Activated CD8-positive, alpha-beta memory T cell treated with anti-CD3 and anti-CD28 coated beads, Interleukin-2, amount 50 U/mL, for 4 hours (primary cell): ENCODE measurements around the gene ZNF423.
A peak's percentile ranks its signal among the peaks of the same experiment; 100 is the strongest.

ENCODE experiments used
- DNase-seq: peaks from one replicate; pipeline ENCODE4 v3.0.0-alpha.2; 2020

The ZNF423 gene

DNA sequence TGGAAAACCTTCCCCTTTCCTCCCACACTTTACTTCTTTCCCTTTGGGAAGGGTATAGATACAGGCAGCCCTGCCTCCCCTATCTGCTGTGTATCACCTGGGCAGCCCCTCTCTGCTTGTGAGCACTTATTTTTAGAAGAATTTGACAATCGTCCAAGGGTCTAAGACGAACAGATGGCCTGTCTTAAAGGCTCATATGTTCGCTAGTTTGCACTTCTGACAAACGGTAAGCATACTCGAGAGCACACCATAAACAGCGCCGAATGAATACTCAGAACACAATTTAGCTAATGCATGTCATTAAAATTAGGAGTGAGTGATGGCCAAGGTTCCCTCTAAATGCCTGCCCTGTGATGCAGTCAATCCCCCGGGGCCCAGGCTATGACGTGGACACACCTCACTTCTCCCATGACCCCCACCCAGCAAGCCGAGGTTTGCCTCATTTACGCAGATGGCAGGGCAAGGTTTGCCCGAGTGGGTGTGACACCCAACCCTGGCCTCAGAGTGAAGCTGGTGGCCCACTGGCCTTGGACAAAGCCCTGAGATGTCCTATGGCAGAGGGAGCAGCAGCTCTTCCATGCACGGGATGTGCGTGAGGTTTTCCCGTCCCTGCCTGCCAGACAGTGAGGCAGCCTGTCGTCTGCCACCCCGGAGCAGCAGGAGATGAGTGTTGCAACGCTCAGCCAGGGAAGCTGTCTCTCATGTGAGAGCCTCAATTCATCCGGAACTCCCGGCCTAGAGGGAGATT is 357.1 kb downstream of the ZNF423 start:
- DNase-seq = no peak

DNA sequence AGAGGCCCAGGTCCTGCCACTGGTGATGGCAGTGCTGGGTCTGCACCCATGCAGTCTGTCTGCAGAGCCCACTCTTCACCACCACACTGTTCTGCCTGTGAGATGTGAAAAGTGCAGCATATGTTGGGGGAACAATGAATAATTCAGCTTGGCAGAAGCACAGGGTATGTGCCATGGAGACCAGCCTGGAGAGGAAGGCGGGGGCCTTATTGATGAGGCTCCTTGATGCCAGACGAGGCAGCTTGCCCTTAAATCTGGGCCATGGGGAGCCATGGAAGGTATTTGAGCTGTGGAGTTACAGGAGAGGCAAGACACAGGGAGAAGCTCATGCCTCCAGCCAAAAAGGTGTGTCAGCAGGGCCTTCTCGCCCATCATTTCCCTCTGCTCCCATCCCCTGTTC is 357.6 kb downstream of the ZNF423 start:
- DNase-seq = no peak

DNA sequence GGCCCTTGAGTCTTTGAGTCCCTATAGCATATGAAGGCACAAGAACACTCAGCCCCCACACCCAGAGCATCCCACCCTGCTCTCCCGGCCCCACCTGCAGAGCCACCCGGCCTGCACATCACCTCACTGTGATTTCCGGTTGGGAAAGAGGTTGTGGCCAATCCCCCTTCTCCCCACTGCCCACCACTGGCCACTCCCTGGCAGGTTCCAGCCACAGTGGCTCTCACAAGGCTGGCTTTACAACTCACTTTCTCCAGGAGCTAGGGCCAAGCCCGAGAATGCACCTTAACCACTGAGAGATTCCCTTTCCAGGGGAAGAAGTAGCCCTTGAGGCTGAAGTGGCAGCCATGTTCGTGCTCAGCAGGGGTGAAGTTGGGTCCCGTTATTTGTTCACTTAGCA is 358.4 kb downstream of the ZNF423 start:
- DNase-seq = no peak

DNA sequence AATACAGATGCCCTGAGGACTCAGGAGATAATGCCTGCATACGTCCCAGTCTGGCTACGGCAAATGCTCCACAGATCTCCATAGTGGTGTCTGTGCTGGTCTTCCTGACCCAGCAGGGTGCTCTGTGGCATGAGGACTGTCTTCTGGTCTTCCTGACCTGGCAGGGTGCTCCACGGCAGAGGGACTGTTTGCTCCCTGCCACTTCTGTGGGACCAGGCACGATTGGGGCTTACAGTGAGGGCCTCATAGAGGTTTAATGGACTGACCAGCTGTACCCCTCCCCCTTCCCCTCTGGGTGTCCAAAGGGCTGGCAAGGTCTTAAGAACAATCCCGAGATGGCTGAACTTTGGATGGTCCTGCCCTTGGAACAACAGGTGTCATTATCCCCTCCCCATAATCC is 359.3 kb downstream of the ZNF423 start:
- no peak for DNase-seq

DNA sequence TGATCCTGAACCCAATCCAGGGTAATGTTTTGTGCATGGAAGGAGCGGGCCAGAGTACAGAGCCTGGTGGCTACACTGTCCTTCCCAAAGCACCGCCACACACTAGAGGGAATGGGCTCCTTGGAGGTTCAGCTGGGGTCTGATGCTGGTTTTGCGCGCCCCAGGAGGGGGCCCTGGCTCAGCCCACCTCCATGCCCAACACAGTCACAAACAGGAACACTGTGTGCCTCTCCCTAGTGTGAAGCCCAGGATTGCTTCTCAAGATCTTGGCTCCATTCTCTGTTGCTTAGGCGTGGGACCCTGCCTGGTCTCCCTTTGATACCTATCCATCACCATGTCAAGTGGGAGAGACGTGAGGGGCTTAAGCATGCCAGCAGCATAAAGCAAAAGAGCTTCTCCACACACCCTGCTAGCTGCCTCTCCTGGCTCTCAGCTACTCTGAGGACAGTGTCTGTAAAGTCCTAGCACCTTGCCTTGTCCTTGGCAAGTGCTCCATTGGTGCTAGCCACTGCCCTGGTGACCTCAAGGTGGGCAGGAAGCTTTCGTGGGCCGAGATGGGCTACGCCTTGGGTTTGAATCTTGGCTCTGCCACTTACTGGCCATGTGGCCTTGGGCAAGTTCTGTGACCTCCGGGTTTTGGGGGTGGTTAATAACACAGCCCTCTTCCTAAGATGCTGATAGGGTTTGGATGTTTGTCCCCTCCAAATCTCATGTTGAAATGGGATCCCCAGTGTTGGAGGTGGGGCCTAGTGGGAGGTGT is 360.1 kb downstream of the ZNF423 start:
- DNase-seq = no peak

DNA sequence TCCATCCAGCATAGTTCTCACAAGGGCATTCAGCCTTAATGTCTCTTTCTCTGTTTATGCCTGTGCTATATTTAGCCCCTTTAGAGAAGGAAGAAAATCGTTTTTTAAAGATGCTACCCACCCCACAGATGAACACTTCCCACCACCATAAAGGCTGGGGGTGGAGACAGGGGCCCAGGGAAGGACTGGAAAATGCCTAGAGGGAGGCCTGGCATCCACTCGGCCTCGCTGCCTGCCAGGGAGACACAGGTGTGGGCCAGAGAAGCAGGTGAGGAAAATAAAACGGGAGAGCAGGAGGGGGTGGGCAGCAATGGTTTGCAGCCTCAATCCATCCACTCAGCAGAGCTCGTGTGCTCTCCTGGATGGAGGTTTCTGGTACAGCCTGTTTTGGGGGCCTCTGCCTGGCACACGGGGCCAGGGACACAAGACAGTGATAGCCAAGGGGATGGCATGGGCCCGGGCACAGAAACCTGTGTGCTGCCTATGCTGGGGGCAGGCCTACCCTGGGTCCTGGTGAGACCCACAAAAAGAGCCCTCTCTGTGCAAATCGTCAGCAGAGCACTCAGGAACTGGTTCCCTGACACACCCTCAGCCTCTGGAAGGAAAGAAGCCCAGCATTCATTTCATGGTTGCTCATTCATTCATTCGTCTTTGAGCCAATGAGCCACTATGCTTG is 360.9 kb downstream of the ZNF423 start:
- DNase-seq = no peak

DNA sequence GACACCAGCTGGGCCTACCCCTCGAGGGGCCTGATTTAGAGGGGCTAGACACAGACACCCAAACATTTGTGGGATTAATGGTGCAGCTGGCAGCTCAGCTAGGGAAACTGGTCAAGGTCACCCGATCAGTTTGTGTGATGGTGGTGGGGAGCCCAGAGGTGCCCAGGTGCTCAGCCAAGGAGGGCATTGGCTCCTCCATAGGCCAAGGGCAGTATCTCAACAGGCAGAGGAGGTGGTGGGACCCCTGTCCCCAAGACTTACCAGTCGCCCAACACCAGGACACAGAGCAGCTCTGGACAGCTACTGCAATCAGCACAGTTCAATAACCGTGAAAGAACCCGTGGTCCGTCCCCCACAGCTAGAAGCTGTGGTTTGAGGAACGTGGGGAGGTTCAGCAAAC is 361.4 kb downstream of the ZNF423 start:
- no peak for DNase-seq

DNA sequence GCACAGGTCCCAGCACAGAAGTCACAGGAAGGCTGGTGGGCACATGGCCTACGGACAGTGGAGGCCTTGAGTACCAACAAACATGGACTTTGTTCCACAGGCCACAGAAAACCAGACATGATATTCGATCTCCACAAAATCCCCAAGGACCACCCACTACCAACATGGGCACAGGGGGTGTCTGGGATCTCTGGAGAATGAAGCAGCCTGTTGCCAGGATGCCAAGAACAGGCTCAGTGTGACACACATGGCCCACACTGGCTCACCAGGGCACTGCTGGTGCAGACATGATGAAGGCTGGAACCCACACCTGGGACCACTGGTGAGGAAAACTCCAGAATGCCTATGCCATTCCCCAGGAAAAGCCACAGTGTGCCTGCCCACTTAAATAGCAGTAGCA is 362.1 kb downstream of the ZNF423 start:
- no peak for DNase-seq

DNA sequence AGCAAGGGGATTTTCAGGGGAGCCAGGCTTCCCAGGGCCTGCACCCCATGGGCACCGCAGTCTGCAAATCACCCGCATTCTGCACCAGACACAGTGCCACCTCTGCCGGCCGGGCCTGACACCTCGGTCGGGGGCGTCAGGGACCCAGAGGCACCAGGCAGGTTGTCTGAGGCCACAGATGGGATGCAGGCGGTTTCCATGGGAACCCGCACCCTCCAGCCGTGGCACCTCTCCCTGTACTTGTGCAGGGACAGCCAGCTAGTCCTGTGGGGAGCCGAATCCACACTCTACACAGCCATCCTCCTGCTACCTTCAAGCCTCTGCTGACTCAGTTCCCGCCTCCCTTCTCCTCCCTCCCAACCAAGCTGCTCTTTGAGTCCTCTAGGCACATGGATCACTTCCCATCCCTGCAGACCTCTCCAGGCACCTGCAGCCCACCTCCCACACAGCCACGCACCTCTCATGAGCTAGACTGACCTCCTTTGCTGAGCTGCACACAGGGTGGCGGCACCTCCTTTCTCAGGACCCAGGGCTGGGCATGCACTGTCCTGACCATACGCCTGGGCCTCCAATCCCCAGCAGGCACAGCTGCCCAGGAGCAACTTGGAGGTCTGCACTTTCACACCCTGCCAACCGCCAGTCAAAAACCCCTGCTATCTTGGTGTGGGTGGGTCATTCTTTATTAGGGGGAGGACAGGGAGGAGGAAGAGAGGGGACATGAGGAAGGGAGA is 362.9 kb downstream of the ZNF423 start:
- DNase-seq = no peak

DNA sequence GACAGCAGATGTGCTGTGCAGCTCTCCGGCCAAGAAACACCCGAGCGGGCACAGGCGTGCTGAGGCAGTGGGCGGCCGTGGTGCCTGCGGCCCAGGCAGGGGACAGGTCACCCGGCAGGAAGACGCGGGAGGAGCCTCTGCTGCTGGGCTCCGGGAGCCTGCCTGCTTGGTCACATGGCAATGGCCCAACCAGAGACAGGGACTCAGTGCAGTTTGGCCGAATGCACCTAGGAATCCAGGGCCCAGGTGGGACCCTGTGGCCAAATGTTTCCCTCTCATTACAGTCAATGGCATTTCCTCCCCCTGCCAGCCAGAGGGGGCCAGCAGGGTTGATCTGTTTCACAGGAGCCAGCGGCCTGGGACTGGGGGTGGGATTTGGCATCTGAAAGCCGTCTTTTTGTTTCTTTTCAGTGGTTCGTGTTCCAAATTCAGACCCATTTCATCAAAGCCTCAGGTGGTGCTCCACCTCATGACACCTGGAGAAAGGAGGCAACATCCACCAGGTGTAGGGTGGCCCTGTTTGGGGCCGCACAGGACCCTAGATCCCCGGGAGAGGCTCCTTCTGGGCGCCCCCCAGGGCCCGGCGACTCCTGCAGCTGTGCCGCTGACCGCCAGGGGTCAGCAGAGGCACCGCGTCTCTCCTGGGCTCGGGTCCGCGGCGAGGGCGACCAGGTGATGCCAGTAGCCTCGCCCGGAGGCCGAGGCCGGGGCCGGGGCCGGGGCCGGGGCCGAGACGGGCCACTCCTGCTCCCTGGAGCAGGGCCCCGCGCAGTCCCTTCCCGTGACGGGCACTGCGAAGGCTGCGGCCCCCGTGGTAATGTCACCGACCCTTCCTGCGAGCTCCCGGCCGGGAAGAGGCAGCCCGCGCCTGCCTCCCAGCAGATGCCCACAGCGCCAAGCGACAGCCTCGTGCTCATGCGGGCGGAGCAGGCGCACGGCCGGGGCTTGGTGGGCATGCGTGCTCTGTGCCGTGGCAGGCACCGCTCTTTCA is 363.8 kb downstream of the ZNF423 start:
- peak; percentile 50 for DNase-seq

DNA sequence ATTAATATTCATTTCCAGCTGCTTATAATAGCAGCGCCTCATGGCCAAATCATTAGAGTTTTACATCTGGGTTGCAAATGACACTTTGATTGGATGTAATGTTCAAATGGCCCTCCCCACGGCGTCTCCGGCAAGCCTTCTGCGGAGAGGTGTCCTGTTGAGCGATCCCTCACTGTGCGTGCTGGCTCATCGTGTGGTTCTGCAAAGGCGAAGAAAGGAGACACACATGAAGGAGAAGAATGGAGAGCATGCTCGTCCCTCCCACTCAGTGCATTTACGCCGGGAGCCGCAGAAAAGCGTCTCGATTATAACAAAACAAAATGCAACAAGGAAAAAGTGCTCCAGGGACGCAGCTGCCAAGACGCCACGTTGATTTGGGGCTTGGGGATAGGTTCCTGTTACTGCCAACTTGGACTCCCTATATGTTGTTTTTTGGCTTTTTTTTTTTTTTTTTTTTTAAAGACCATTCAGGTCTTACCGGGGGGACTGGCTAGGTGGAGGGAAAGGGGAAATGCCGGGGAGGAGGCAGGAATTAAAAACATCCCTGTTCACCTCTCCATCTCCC is 364.7 kb downstream of the ZNF423 start:
- no peak for DNase-seq

DNA sequence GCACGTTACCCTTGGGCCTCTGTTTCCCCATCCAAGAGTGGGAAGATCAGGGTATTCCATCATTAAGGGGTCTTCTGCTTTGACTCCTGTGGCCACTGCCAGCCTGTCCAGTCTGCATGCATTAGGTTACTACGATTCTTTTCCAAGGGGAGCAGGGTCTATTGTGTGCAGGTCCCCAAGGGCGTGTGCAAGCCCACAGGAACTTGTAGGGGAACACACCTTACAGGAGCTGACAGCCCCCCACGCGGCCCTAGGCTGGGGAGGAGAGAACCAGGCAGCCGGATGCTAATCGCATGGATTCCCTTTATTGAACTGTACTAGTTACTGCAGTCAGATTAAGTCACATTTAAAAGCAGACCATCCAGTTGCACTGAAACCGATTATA is 365.6 kb downstream of the ZNF423 start:
- no peak for DNase-seq

DNA sequence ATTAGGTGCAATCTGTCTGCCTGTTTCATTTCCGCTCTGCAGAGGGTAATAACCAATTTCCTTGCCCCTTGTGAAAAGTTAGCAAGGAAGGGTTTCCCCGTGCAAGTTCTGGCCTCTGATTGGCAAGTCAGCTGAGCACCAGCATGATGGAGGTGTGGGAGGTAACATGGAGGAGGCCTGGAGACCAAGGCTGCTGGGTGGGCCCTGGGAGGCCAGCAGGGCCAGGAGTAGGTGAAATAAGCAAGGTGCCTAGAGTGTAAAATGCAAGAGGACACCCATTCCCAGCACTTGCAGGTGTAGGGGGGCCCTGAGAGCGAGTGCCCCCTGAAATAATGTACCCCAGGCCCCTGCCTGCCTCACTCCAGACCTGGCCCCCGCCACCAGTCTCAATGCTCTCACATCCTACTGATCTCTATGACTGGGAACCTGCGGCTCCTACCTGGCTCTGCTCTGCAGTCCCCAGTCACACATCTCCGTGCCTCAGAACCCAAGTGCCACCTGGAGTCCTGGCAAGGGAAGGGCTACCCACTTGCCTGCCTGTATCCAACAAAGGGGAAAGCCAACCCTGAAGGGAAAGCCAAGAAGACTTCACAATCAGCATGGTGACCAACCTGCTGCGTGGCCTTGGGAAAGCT is 366.1 kb downstream of the ZNF423 start:
- no peak for DNase-seq

DNA sequence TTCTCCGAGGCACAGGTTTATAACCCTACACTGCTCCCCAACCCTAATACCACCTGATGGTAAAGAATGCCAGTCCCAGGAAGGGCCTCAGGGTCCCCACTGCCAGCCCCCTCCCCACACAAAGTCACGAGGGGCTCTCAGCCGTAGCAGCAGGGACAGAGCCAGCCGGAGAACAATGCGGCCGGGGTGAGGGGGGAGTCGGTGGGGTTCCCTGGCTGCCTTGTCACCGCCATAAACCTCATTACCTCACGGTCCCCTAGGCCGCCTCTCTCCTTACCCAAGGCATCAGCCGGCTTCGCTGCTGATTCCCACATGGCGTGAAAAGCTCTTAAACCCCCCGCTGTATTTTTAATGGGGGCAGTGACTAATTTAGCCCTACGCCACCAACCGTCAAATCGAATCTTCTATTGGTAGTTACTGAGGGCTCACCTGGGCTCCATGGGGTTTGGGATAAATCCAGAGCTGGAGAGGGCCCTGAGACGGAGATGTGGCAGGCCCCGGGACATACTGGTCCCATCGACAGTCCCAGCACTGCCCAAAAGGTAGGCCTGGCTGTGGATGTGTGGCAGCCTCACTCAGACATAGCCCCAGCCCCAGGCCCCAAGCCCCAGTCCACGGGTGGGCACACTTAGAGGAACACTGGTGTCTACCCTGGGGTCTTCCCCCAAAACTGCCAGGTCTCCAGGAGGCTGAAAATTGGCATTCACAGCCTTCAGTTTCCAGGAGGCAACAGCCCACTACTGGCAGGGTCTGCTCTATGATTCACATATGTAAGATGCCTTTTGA is 367.0 kb downstream of the ZNF423 start:
- DNase-seq = no peak

DNA sequence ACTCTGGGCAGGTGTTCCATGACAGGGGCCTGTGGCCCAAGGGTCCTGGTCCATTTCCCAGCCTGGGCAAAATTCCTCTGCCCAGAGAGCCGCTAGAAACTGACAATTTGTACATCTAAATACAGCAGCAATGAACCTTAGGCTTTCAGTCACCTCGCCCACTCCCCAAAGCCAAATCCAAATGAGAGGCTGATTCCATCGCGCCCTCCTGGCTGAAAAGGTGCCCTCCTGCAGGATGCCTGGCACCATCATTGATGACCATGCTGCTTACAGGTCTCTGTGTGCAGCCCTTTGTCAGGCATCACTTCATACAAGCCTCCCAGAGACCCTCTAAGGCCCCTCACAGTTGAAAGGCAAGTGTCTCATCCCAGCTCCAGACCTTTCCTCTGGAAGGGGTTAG is 367.6 kb downstream of the ZNF423 start:
- no peak for DNase-seq

DNA sequence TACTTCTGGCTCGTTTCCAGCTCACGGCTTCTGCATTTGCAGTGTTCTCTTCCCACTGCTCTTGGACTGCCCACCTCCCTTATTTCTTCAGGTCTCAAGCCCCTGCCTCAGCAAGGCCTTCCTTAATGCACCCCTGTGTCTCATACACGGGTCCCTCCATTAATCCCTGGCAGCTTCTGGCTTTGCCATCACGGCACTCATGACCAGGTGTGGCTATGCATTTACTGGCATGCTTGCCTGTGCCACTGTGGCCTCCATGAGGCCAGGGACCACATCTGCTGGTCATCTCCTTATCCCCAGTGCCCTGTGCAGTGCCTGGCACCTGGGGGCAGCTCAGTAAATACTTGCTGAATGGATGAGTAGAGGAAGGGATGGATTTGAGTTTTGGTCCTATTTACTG is 368.2 kb downstream of the ZNF423 start:
- DNase-seq = no peak

DNA sequence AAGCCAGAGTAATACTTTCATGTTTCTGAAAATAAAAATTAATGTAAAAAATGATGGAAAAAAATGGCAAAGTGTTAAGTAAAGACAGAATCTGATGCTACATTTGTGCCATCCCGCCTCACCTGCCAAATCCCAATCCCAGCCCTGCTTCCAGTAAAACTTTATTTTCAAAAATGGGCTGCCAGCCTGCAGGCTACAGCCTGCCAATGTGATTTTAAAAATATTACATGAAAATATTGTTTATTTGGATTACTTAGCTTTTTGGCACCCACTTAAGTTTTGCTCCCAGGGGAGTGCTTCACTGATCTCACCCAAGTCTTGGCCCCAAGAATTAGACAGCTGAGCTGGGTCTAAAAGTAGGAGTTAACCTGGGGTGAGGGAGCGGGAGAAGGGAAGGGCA is 369.5 kb downstream of the ZNF423 start:
- no peak for DNase-seq

DNA sequence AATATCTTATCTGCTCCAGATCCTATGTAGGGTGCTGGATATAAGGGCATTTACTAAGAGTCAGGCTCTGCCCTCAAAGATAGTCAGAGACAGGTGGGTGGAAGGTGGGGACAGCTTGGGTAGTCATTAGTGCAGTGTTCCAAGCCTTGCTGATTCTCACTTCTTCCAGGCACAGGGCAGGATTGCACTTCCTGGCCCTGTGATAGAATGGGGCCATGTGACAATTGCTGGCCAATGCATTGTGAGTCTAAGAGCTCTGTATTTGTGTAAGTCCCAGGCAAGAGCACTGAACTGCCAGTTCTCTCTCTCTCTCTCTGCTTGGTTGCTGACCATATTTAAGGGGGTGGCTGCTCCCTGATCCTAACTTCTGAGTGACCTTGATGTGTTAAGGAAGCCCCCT is 370.2 kb downstream of the ZNF423 start:
- no peak for DNase-seq

DNA sequence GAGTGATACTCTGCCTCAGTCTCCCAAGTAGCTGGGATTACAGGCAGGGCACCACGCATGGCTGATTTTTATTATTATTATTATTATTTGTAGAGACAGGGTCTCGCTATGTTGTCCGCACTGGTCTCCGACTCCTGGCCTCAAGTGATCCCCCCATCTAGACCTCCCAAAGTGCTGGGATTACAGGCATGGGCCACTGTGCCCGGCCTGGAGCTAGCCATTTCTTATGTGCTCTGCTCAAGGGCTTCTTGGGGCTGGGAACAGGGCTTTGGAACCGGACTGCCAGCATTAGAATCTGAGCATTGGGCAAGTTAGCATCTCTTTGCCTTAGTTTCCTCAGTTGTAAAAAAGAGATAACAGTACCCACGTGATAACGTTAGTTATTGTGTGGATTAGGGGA is 371.0 kb downstream of the ZNF423 start:
- DNase-seq = no peak

DNA sequence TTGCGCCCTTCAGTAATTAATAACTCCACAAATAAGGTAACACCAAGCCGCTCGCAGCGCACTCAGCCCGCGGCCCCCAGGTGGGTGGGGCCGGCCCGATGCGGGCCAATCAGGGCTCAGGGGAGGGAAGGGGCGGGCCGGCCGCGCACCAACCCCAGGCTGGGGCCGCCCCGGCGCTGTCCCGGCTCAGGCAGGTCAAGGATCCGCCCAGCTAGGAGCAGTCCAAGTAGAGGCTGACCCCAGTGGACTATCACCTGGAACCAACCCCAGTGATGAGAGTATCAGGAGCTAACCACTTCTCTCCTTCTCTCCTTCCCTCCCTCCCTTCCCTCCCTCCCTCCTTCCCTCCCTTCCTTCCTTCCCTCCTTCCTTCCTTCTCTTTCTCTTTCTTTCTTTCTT is 371.5 kb downstream of the ZNF423 start:
- no peak for DNase-seq
